Right ventricle myocardium superior (tissue), 1 donor: ENCODE data around the gene BLOC1S2. TPM values are rescaled to one million over a fixed set of nuclear protein-coding genes. Genes with fewer than 3 reads are reported as not detected.
"Not testable (repeated sequence)": the region's sequence is repeated elsewhere in the genome, so short reads cannot be mapped to it uniquely, and the experiment has no call there.

Experiments
- ATAC-seq: fragments of 200-7000 bp; cut with Tn5 transposase; one replicate; pipeline ENCODE4 v1.9.1; 2020; ENCODE audit warnings: mild to moderate bottlenecking; ENCODE audit not compliant: poor library complexity
- DNase-seq: peaks from one replicate; pipeline ENCODE4 v3.0.0-alpha.2; 2020
- intact Hi-C: fragments of 100-400 bp; cut with DNase I; formaldehyde crosslinking; loops from one replicate; pipeline ENCODE4 v1.11.2; 2022
- total RNA-seq: library from RNA; stranded (reverse); fragmentation: NEBNext Ultra II Directional; extraction: Animal tissue kit (Norgen Biotek cat#: 25700); gene quantifications from one replicate; pipeline ENCODE4 v1.2.1, GENCODE V29; 2021
- donor health status: DM: no; HTN: yes; CAD: no; lungs with severe emphysema.

BLOC1S2 gene
- total RNA-seq, 1 donor from 2014 or later, result 15.9 TPM

- intact Hi-C loops, result no loop called here
- DNase-seq (no peak), ATAC-seq (no peak)
Observed at GRCh38 chr10:100297242-100297641, 10.8 kb upstream of the BLOC1S2 start.

DNA sequence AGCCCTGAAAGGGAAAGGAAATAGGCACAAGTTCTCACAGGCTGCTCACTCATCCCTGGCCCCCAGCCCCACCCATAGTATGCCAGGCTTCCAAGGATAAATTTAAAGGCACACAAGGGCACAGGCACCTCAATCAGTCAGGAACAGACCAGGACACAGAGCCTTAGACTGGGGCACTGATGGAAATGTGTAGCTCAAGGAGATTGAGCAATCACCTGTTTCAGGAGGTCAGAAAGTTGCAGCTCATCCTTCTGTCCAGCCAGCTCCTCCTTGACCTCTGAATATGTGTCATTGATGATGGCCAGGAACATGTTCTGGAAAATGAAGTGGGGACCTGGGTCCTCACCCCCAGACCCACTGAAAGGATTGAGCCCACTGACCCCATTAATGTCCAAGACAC lies 6.6 kb upstream of the BLOC1S2 start:
- ATAC-seq (no peak), DNase-seq (no peak)
- intact Hi-C loops, result no loop called here

DNA sequence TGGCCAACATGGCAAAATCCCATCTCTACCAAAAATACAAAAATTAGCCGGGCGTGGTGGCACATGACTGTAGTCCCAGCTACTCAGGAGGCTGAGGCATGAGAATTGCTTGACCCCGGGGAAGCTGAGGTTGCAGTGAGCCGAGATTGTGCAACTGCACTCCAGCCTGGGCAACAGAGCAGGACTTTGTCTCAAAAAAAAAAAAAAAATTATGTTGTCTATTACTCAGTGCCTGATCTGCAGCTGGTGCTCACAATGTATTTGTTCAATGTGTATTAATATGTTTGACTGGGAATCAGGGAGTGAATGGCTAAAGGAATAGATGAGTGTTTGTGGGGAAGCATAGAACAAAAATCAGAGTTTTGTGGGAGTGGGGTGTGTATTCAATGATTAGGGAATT lies 5.8 kb upstream of the BLOC1S2 start:
- ATAC-seq (peak; percentile 65), DNase-seq (peak; percentile 68)
- intact Hi-C loops, result not testable (repeated sequence)

GRCh38 chr10:100291356-100291755 lies 4.9 kb upstream of the BLOC1S2 start:
- intact Hi-C loops, result no loop called here
- DNase-seq (no peak), ATAC-seq (no peak)

GRCh38 chr10:100289641-100290040 lies 3.2 kb upstream of the BLOC1S2 start:
- DNase-seq (no peak), ATAC-seq (no peak)
- intact Hi-C loops, result no loop called here

DNA sequence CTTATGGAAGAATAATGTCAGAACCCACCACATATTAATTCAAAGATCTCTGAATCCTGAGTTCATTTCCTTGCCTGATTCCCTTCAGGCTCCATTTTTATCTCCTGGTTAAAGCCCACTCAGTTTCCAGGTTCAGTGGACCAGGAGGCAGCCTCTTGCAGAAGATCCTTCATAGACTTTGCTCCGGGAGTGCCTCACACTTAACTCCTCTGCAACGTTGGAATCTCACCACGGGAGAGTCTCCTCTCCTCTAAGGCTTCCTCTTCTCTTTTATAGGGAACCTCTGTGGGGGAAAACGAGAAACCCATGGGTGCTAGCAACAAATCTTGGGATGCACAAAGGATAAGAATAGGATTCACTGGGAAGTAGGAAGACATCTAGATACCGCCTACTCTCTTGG lies 1.7 kb upstream of the BLOC1S2 start:
- ATAC-seq (no peak), DNase-seq (no peak)
- intact Hi-C loops, result no loop called here

- DNase-seq (no peak), ATAC-seq (no peak)
- intact Hi-C loops, result no loop called here
Observed at GRCh38 chr10:100287756-100288155, 1.3 kb upstream of the BLOC1S2 start.

- DNase-seq, intact Hi-C loops, ATAC-seq: not testable (repeated sequence)
Observed at GRCh38 chr10:100285326-100285725, 1.2 kb downstream of the BLOC1S2 start.

DNA sequence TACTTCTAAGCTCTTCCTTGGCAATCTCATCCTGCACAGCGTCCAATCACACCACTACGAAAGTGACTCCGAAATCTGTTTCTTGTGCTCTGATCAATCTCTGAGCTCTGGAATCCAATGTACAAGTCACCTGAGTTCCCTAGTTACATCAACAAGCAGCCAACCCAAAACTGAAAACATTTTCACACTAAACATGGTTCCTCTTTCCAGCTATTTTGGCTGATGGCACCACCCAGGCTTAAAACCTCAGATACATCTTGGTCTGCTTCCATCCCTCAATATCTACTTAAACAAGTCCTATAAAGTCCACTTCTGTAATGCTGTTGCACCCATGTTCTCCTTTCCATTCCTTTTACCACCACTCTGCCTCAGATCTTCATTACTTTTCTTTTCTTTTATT lies 3.6 kb downstream of the BLOC1S2 start:
- no peak for ATAC-seq
- DNase-seq, result no peak
- intact Hi-C loops, result no loop called here

DNA sequence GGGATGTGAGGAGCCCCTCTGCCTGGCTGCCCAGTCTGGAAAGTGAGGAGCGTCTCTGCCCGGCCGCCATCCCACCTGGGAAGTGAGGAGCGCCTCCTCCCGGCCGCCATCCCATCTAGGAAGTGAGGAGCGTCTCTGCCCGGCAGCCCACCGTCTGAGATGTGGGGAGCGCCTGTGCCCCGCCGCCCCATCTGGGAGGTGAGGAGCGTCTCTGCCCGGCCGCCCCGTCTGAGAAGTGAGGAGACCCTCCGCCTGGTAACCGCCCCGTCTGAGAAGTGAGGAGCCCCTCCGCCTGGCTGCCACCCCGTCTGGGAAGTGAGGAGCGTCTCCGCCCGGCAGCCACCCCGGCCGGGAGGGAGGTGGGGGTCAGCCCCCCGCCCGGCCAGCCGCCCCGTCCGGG lies 9.5 kb downstream of the BLOC1S2 start:
- ATAC-seq, intact Hi-C loops, DNase-seq: not testable (repeated sequence)

- intact Hi-C loops, result no loop called here
- ATAC-seq (peak; percentile 98), DNase-seq (peak; percentile 92)
Observed at GRCh38 chr10:100267239-100268104, 19.0 kb downstream of the BLOC1S2 start, which contains the start of gene CWF19L1. TSS of gene CWF19L1 (minus strand) at chr10:100267638. CDS start at chr10:100267593, 45 bp downstream.

DNA sequence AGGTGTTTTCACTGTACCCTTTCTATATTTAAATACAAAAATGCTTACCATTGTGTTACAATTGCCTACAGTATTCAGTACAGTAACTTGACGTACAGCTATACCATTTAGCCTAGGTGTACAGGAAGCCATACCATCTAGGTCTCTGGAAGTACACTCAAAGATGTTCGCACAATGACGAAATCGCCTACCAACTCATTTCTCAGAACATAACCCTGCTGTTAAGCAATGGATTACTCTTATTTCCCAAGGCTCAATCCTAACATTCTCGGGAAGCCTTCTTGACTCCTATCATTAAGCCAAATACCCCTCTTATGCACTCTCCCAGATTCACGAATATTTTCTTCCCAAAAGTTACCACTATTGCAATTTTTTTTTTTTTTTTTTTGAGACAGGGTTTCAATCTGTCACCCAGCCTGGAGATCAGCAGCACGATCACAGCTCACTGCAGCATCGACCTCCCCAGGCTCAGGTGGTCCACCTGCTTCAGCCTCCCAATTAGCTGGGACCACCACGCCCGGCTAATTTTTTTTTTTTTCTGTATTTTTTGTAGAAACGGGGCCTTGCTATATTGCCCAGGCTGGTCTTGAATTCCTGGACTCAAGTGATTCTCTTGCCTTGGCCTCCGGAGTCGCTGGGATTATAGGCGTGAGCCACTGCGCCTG lies 20.5 kb downstream of the BLOC1S2 start:
- no peak for ATAC-seq
- intact Hi-C loops, result no loop called here

GRCh38 chr10:100254191-100254590 lies 32.3 kb downstream of the BLOC1S2 start:
- intact Hi-C loops, result no loop called here

More for the DNA sequence above, 20.5 kb downstream of the BLOC1S2 start:
- no peak for DNase-seq

GRCh38 chr10:100253041-100253440 lies 33.4 kb downstream of the BLOC1S2 start:
- ATAC-seq (no peak), DNase-seq (no peak)
- intact Hi-C loops, result no loop called here

More at GRCh38 chr10:100254191-100254590, 32.3 kb downstream of the BLOC1S2 start:
- ATAC-seq (no peak), DNase-seq (no peak)

- intact Hi-C loops, result no loop called here
- ATAC-seq, result peak; percentile 64
- no peak for DNase-seq
Observed at GRCh38 chr10:100248820-100249219, 37.7 kb downstream of the BLOC1S2 start.

- DNase-seq (no peak), ATAC-seq (no peak)
- intact Hi-C loops, result no loop called here
Observed at GRCh38 chr10:100245484-100246220, 40.8 kb downstream of the BLOC1S2 start.

DNA sequence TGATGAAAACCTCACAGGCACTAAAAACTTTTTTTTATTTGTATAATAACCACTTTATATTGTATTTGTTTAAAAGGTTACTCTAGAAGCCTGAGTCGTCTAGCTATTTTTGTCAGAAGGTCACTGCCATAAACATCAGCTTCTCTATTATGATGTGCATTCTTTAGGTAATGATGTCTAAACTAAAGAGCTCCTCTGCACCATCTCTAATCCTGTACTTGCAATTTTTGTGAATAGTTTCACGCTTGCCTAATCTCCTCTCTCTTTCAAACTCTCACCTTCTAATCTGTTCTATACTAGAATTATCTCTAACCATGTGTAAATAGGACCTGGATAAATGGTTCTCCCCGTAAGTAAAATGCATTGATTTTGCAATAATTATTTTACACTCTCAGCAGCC lies 46.6 kb downstream of the BLOC1S2 start:
- intact Hi-C loops, result loop anchor here (10.0 kb wide), 1 partner anchor 395 kb away; no protein-coding TSS in a partner anchor
- DNase-seq (no peak), ATAC-seq (no peak)

DNA sequence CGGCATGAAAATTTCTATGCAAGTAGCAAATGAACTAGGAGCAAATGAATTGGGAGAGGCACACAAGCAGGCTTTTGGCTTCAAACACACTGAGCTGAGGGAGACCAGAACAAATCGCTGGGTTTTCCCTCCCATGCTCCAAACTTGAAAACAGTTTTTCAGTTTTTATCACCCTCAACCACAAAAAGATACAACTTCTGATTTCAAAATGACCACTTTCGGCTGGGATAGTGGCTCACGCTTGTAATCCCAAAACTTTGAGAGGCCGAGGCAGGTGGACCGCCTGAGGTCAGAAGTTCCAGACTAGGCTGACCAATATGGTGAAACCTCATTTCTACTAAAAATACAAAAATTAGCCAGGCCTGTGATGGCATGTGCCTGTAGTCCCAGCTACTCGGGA lies 48.1 kb downstream of the BLOC1S2 start:
- ATAC-seq, result no peak
- no peak for DNase-seq
- intact Hi-C loops, result loop anchor here (10.0 kb wide), 1 partner anchor 394 kb away; no protein-coding TSS in a partner anchor

DNA sequence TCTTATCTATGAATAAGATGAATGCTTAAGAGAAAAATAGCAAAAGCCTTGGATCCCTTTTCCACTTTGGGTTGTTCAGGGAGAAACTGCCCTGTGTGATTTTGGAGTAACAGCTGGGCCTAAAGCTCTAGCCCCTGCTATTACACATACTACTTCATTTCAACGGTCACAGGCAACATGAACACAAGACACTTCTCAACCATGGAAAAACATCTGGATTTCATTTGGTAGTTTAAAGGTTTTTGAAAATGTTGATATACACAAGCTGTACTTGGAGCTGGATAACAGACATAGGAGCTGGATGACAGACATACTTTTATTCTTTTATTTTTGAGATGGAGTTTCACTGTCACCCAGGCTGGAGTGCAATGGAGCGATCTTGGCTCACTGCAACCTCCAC lies 54.4 kb downstream of the BLOC1S2 start:
- ATAC-seq (no peak), DNase-seq (no peak)
- intact Hi-C loops, result loop anchor here (10.0 kb wide), 1 partner anchor 387 kb away; no protein-coding TSS in a partner anchor
